Spinal cord (tissue), 10 donors: Measurements from ENCODE around the gene EIF5A. TPM values are rescaled to one million over a fixed set of nuclear protein-coding genes. Genes with fewer than 3 reads are reported as not detected.

ENCODE experiments used
- DNase-seq, 6 donors: peaks; one replicate each; pipeline versions ENCODE4 v3.0.0 to v3.0.0-alpha.2; 2013 to 2015; ENCODE audit warnings: low spot score in 6 of 6, low read depth in 4 of 6
- H3K27ac ChIP-seq: one replicate; pipeline ENCODE4 v1.5.1; 2013; ENCODE audit warnings: low read depth, low read length, control low read depth
- H3K27me3 ChIP-seq: one replicate; pipeline ENCODE4 v1.6.1; 2013; ENCODE audit warnings: low read length; ENCODE audit not compliant: control insufficient read depth, insufficient read depth
- H3K36me3 ChIP-seq: one replicate; pipeline ENCODE4 v1.6.1; 2013; ENCODE audit warnings: low read length; ENCODE audit not compliant: control insufficient read depth, insufficient read depth
- H3K4me1 ChIP-seq: one replicate; pipeline ENCODE4 v1.6.1; 2013; ENCODE audit warnings: low read length; ENCODE audit not compliant: control insufficient read depth, insufficient read depth
- H3K4me3 ChIP-seq: one replicate; pipeline ENCODE4 v1.5.1; 2013; ENCODE audit warnings: low read depth, low read length, control low read depth
- H3K9me3 ChIP-seq: one replicate; pipeline ENCODE4 v1.6.1; 2013; ENCODE audit warnings: low read length; ENCODE audit not compliant: control insufficient read depth, insufficient read depth
- WGBS: methylation state at CpG from one replicate; pipeline ENCODE4 v1.1.5; 2013; ENCODE audit warnings: missing lambda C conversion rate; ENCODE audit not compliant: insufficient coverage; 5-methylcytosine and 5-hydroxymethylcytosine counted together
- polyA plus RNA-seq, 2 donors: library from polyadenylated mRNA; unstranded; fragments of 120-200 nt; gene quantifications; one replicate each; pipeline ENCODE4 v1.2.1, GENCODE V29; 2013; ENCODE audit not compliant: insufficient read length in 2 of 2
- total RNA-seq, 2 donors: library from RNA; depleted of rRNA in 1 of 2; stranded (reverse); fragments of 120-200 nt in 1 of 2; fragments of >200 nt in 1 of 2; gene quantifications; one replicate each; pipeline versions ENCODE4 v1.2.3 to v1.2.4, GENCODE V29; 2013 to 2014
- donor health status: healthy.

Gene EIF5A
- total and polyA plus RNA-seq, 4 donors, result 146 to 375 (median 284) TPM

- Histone ChIP-seq H3K4me3 (peak overlapping the region; percentile 16), H3K27ac (no peak overlapping the region), H3K4me1 (peaks cover 35% of the 10 kb centered on the region), H3K9me3 (no peaks in the 10 kb centered on the region), H3K36me3 (no peaks in the 10 kb centered on the region), H3K27me3 (peaks cover 59% of the 10 kb centered on the region)
- no peak for DNase-seq
- WGBS, result 1% methylated on average over 75 of the region's 75 CpGs
These were observed 13.4 kb upstream of the EIF5A start for GRCh38 chr17:7293816-7294613.

GRCh38 chr17:7294614-7295153 lies 12.7 kb upstream of the EIF5A start, which contains the start of gene YBX2:
Gene YBX2 (minus strand): TSS chr17:7294639. CDS start chr17:7294500, 139 bp downstream.
- WGBS, result 0% methylated on average over 51 of the region's 57 CpGs
- Histone ChIP-seq H3K4me1 (peaks cover 35% of the 10 kb centered on the region), H3K27me3 (peaks cover 59% of the 10 kb centered on the region), H3K9me3 (no peaks in the 10 kb centered on the region), H3K36me3 (no peaks in the 10 kb centered on the region), H3K27ac (no peak within 1 kb of the TSS), H3K4me3 (peak within 1 kb of the TSS; percentile 16)
- peak in 2 of 6 donors; percentile 72 to 93 for DNase-seq

GRCh38 chr17:7295230-7296180 lies 11.9 kb upstream of the EIF5A start:
- no peaks in the 10 kb centered on the region for H3K36me3 ChIP-seq
- H3K4me1 ChIP-seq, result peaks cover 35% of the 10 kb centered on the region
- 43% methylated on average over 37 of the region's 42 CpGs for WGBS
- peak in 1 of 6 donors; percentile 24 for DNase-seq
- no peaks in the 10 kb centered on the region for H3K9me3 ChIP-seq
- no peak overlapping the region for H3K27ac ChIP-seq
- H3K4me3 ChIP-seq, result no peak overlapping the region
- H3K27me3 ChIP-seq, result peaks cover 55% of the 10 kb centered on the region

GRCh38 chr17:7296189-7296861 lies 11.1 kb upstream of the EIF5A start:
- H3K4me1 ChIP-seq, result peaks cover 35% of the 10 kb centered on the region
- peaks cover 50% of the 10 kb centered on the region for H3K27me3 ChIP-seq
- peak in 2 of 6 donors; percentile 86 to 89 for DNase-seq
- H3K4me3 ChIP-seq, result no peak overlapping the region
- H3K27ac ChIP-seq, result no peak overlapping the region
- H3K36me3 ChIP-seq, result no peaks in the 10 kb centered on the region
- WGBS, result 3% methylated on average over 50 of the region's 51 CpGs
- no peaks in the 10 kb centered on the region for H3K9me3 ChIP-seq

- Histone ChIP-seq H3K27ac (no peak overlapping the region), H3K4me1 (peaks cover 19% of the 10 kb centered on the region), H3K9me3 (no peaks in the 10 kb centered on the region), H3K27me3 (peaks cover 3% of the 10 kb centered on the region), H3K36me3 (peaks cover 3% of the 10 kb centered on the region), H3K4me3 (no peak overlapping the region)
- no peak for DNase-seq
- WGBS, result 100% methylated on average over 1 of the region's 7 CpGs
These were observed 3.2 kb upstream of the EIF5A start for GRCh38 chr17:7304179-7304578.

GRCh38 chr17:7307686-7308624 lies 527 bp downstream of the EIF5A start:
- WGBS, result under 1% methylated on average over 102 of the region's 104 CpGs
- Histone ChIP-seq H3K27me3 (no peaks in the 10 kb centered on the region), H3K27ac (peak overlapping the region; percentile 96), H3K4me1 (peaks cover 31% of the 10 kb centered on the region), H3K4me3 (peak overlapping the region; percentile 50), H3K36me3 (peaks cover 37% of the 10 kb centered on the region), H3K9me3 (no peaks in the 10 kb centered on the region)
- peak in 1 of 6 donors; percentile 35 for DNase-seq

- peak overlapping the region; percentile 50 for H3K4me3 ChIP-seq
- peaks cover 39% of the 10 kb centered on the region for H3K4me1 ChIP-seq
- H3K27ac ChIP-seq, result peak overlapping the region; percentile 77
- H3K9me3 ChIP-seq, result no peaks in the 10 kb centered on the region
- peak in 2 of 6 donors; percentile 59 to 73 for DNase-seq
- H3K27me3 ChIP-seq, result no peaks in the 10 kb centered on the region
- 0% methylated on average over 5 of the region's 14 CpGs for WGBS
- H3K36me3 ChIP-seq, result peaks cover 45% of the 10 kb centered on the region
These were observed 1.4 kb downstream of the EIF5A start for GRCh38 chr17:7308625-7309433.

GRCh38 chr17:7309628-7310027 lies 2.2 kb downstream of the EIF5A start:
- Histone ChIP-seq H3K9me3 (no peaks in the 10 kb centered on the region), H3K4me1 (peaks cover 45% of the 10 kb centered on the region), H3K27ac (no peak overlapping the region), H3K36me3 (peaks cover 50% of the 10 kb centered on the region), H3K4me3 (no peak overlapping the region), H3K27me3 (no peaks in the 10 kb centered on the region)
- no peak for DNase-seq
- WGBS, result 92% methylated on average over 12 of the region's 12 CpGs
